GM12878 (cell line): Measurements from ENCODE around the gene POLD2.

Experiments
- CBX3 ChIP-seq: fragments of 200-600 bp; sonication (generic); IDR thresholded peaks from 2 replicates; pipeline ENCODE4 v1.6.1; 2016; ENCODE audit warnings: low read depth, borderline replicate concordance
- EZH2 ChIP-seq: IDR thresholded peaks from 2 replicates; pipeline ENCODE4 v1.6.1; 2012; ENCODE audit warnings: low read depth, mild to moderate bottlenecking, control low read depth, inconsistent platforms, low read length, borderline replicate concordance; ENCODE audit not compliant: control insufficient read depth
- POLR2AphosphoS5 ChIP-seq: IDR thresholded peaks from 2 replicates; pipeline ENCODE4 v1.6.1; 2011; ENCODE audit warnings: mild to moderate bottlenecking, low read length, inconsistent platforms

- TF ChIP-seq CBX3 = no peak
- no peak for TF ChIP-seq EZH2
- TF ChIP-seq POLR2AphosphoS5 = no peak; the same call in 1 of the 2 replicates
These were observed 50.8 kb downstream of the POLD2 start for GRCh38 chr7:44072364-44073231.
